ENCODE data around the gene S100A10.

- TF ChIP-seq, protein P1, sequence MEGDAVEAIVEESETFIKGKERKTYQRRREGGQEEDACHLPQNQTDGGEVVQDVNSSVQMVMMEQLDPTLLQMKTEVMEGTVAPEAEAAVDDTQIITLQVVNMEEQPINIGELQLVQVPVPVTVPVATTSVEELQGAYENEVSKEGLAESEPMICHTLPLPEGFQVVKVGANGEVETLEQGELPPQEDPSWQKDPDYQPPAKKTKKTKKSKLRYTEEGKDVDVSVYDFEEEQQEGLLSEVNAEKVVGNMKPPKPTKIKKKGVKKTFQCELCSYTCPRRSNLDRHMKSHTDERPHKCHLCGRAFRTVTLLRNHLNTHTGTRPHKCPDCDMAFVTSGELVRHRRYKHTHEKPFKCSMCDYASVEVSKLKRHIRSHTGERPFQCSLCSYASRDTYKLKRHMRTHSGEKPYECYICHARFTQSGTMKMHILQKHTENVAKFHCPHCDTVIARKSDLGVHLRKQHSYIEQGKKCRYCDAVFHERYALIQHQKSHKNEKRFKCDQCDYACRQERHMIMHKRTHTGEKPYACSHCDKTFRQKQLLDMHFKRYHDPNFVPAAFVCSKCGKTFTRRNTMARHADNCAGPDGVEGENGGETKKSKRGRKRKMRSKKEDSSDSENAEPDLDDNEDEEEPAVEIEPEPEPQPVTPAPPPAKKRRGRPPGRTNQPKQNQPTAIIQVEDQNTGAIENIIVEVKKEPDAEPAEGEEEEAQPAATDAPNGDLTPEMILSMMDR (IDR thresholded peaks at IDR 0.05), result no peak
- no peak for TF ChIP-seq POLR2A (IDR thresholded peaks at IDR 0.05)
Measured at GRCh38 chr1:152022474-152022873, 28.8 kb upstream of the S100A10 start.

All from thyroid gland (tissue), 4 donors.